ENCODE data around the gene RPS10.

GRCh38 chr6:34451192-34451591, 25.3 kb upstream of the RPS10 start:
- TF ChIP-seq, protein P1, sequence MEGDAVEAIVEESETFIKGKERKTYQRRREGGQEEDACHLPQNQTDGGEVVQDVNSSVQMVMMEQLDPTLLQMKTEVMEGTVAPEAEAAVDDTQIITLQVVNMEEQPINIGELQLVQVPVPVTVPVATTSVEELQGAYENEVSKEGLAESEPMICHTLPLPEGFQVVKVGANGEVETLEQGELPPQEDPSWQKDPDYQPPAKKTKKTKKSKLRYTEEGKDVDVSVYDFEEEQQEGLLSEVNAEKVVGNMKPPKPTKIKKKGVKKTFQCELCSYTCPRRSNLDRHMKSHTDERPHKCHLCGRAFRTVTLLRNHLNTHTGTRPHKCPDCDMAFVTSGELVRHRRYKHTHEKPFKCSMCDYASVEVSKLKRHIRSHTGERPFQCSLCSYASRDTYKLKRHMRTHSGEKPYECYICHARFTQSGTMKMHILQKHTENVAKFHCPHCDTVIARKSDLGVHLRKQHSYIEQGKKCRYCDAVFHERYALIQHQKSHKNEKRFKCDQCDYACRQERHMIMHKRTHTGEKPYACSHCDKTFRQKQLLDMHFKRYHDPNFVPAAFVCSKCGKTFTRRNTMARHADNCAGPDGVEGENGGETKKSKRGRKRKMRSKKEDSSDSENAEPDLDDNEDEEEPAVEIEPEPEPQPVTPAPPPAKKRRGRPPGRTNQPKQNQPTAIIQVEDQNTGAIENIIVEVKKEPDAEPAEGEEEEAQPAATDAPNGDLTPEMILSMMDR (IDR thresholded peaks at IDR 0.05), result no peak
- TF ChIP-seq POLR2A (IDR thresholded peaks at IDR 0.05), result no peak

All from body of pancreas (tissue), 4 donors.